BLaER1 (cell line): ENCODE measurements around the gene RRP12.
"Not testable (repeated sequence)": the region's sequence is repeated elsewhere in the genome, so short reads cannot be mapped to it uniquely, and the experiment has no call there.

Experiments used
- H3K27ac ChIP-seq: shearing (Covaris generic); formaldehyde crosslinking; 2 replicates; pipeline ENCODE4 v1.8.1; 2022
- H3K27me3 ChIP-seq: shearing (Covaris generic); formaldehyde crosslinking; 2 replicates; pipeline ENCODE4 v1.8.1; 2022
- H3K36me3 ChIP-seq: shearing (Covaris generic); formaldehyde crosslinking; 2 replicates; pipeline ENCODE4 v1.8.1; 2022
- H3K4me1 ChIP-seq: shearing (Covaris generic); formaldehyde crosslinking; 2 replicates; pipeline ENCODE4 v1.8.1; 2022
- H3K4me2 ChIP-seq: shearing (Covaris generic); formaldehyde crosslinking; 2 replicates; pipeline ENCODE4 v1.8.1; 2022
- H3K4me3 ChIP-seq: shearing (Covaris generic); formaldehyde crosslinking; 2 replicates; pipeline ENCODE4 v1.8.1; 2022
- H3K9ac ChIP-seq: shearing (Covaris generic); formaldehyde crosslinking; 2 replicates; pipeline ENCODE4 v1.8.1; 2022
- H3K9me3 ChIP-seq: shearing (Covaris generic); formaldehyde crosslinking; 2 replicates; pipeline ENCODE4 v1.8.1; 2022
- H4K20me1 ChIP-seq: shearing (Covaris generic); formaldehyde crosslinking; 2 replicates; pipeline ENCODE4 v1.8.1; 2022
- Cebpa-rat ChIP-seq: shearing (Covaris generic); IDR thresholded peaks from 2 replicates; pipeline ENCODE4 v1.8.1; 2022

RRP12 gene

DNA sequence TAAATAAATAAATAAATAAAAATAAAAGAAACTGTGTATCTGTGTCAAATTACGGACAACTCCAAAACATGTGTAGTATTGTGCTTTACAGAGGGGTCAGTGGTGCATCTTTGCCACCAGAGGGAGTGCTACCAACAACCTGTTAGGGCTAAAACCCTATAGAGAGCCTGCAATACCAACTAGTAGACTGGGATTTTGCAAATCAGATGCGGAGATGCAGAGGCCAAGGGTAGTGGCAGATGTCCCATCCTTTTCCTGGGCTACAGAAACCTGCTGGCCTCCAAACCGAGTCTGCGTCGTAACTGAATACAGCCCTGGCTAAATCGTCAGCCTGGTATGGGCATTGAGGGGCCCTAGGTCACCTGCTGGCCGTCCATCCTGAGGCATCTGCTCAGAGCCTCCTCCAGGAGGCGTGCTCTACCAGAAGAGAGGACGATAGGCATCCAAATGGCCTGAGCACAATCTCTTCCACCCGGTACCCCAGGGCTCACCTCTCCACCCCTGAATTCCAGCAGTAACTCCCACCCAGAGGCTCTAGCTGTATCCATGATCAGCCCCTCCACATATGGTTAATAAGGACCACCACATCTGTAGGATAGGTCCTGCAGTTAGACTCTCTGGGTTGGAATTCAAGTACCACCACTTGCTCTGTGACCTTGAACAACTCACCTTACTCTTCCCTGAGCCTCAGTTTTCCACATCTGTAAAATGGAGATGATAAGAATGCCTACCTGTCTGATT is 6.2 kb upstream of the RRP12 start:
- Histone ChIP-seq H3K27me3 (no peaks in the 10 kb centered on the region), H4K20me1 (no peaks in the 10 kb centered on the region), H3K4me2 (peak overlapping the region; percentile 54), H3K9ac (peak overlapping the region; percentile 58; the same call in 1 of the 2 replicates), H3K4me3 (no peak overlapping the region), H3K9me3 (no peaks in the 10 kb centered on the region), H3K4me1 (peaks cover 23% of the 10 kb centered on the region), H3K36me3 (no peaks in the 10 kb centered on the region), H3K27ac (peak overlapping the region; percentile 66)
- TF ChIP-seq Cebpa-rat, result no peak

DNA sequence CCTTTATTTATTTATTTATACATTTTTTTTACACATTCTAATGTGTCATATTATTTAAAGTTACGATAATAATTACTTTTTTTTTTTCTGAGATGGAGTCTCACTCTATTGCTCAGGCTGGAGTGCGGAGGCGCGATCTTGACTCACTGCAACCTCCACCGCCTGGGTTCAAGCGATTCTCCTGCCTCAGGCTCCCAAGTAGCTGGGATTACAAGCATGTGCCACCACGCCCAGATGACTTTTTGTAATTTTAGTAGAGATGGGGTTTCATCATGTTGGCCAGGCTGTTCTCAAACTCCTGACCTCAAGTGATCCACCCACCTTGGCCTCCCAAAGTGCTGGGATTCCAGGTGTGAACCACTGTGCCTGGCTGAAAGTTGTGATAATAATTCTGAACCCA is 5.3 kb upstream of the RRP12 start:
- H3K36me3 ChIP-seq, H3K9me3 ChIP-seq, H3K4me3 ChIP-seq, H4K20me1 ChIP-seq, H3K27me3 ChIP-seq: not testable (repeated sequence)
- Histone ChIP-seq H3K9ac (peak overlapping the region; percentile 58; the same call in 1 of the 2 replicates), H3K27ac (peak overlapping the region; percentile 66), H3K4me1 (peaks cover 27% of the 10 kb centered on the region), H3K4me2 (peak overlapping the region; percentile 54)

- H3K4me1 ChIP-seq, result peaks cover 29% of the 10 kb centered on the region
- no peak overlapping the region for H3K4me3 ChIP-seq
- no peaks in the 10 kb centered on the region for H3K9me3 ChIP-seq
- peak overlapping the region; percentile 66 for H3K27ac ChIP-seq
- H3K36me3 ChIP-seq, result no peaks in the 10 kb centered on the region
- H3K4me2 ChIP-seq, result peak overlapping the region; percentile 54
- no peaks in the 10 kb centered on the region for H3K27me3 ChIP-seq
- H3K9ac ChIP-seq, result 0 out of 2 replicates have a peak overlapping the region, but pooled peaks have one; percentile 58
- no peak for TF ChIP-seq Cebpa-rat
- H4K20me1 ChIP-seq, result no peaks in the 10 kb centered on the region
Observed at GRCh38 chr10:97406064-97406463, 4.9 kb upstream of the RRP12 start.

DNA sequence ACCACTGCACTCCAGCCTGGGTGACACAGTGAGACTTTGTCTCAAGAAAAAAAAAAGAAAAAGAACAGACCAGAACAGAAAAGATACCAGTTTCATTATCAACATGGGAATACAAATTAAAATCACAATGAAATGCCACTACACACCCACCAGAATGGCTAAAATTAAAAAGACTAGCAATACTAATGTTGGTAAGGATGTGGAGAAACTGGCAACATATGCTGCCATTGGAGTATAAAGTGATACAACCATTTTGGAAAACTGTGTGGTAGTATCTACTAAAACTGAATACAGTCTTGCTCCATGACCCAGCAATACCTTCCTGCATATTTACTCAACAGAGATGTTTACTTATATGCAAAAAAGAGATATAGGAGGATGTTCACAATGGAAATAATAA is 2.9 kb upstream of the RRP12 start:
- Histone ChIP-seq H3K27me3 (no peaks in the 10 kb centered on the region), H3K9ac (no peak overlapping the region), H3K36me3 (peaks cover under 1% of the 10 kb centered on the region; the same call in 1 of the 2 replicates), H3K27ac (no peak overlapping the region), H4K20me1 (no peaks in the 10 kb centered on the region), H3K4me1 (peaks cover 45% of the 10 kb centered on the region), H3K9me3 (no peaks in the 10 kb centered on the region), H3K4me3 (no peak overlapping the region), H3K4me2 (no peak overlapping the region)
- no peak for TF ChIP-seq Cebpa-rat

DNA sequence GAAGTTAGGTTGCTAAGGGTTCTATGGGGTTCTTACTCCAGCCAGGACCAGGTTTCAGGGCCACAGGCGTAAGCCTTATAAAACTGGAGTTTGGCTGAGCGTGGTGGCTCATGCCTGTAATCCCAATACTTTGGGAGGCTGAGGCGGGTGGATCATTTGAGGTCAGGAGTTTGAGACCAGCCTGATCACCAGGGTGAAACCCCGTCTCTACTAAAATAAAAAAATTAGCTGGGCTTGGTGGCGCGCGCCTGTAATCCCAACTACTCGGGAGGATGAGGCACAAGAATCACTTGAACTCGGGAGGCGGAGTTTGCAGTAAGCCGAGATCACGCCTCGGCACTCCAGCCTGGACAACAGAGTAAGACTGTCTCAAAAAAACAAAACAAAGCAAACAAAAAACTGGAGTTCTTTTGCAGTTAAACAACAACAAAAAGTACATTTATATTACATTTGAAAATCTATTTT is 347 bp upstream of the RRP12 start:
- TF ChIP-seq Cebpa-rat, result no peak
- H3K27ac ChIP-seq, result no peak overlapping the region
- no peak overlapping the region for H3K9ac ChIP-seq
- peaks cover 33% of the 10 kb centered on the region for H3K4me1 ChIP-seq
- H3K36me3 ChIP-seq, result peaks cover 19% of the 10 kb centered on the region
- H3K4me2 ChIP-seq, result peak overlapping the region; percentile 95
- no peaks in the 10 kb centered on the region for H3K27me3 ChIP-seq
- H3K9me3 ChIP-seq, result no peaks in the 10 kb centered on the region
- peak overlapping the region; percentile 82 for H3K4me3 ChIP-seq
- no peaks in the 10 kb centered on the region for H4K20me1 ChIP-seq

GRCh38 chr10:97399843-97400545 is 1.1 kb downstream of the RRP12 start:
- H3K9me3 ChIP-seq, result no peaks in the 10 kb centered on the region
- TF ChIP-seq Cebpa-rat, result no peak
- H3K27ac ChIP-seq, result peak overlapping the region; percentile 59
- no peaks in the 10 kb centered on the region for H4K20me1 ChIP-seq
- H3K9ac ChIP-seq, result peak overlapping the region; percentile 74
- peak overlapping the region; percentile 82 for H3K4me3 ChIP-seq
- H3K27me3 ChIP-seq, result no peaks in the 10 kb centered on the region
- H3K36me3 ChIP-seq, result peaks cover 34% of the 10 kb centered on the region
- H3K4me1 ChIP-seq, result peaks cover 22% of the 10 kb centered on the region
- peak overlapping the region; percentile 95 for H3K4me2 ChIP-seq

- Histone ChIP-seq H4K20me1 (no peaks in the 10 kb centered on the region), H3K4me2 (no peak overlapping the region), H3K4me1 (peaks cover 20% of the 10 kb centered on the region), H3K4me3 (no peak overlapping the region), H3K36me3 (peaks cover 74% of the 10 kb centered on the region), H3K9ac (no peak overlapping the region), H3K27me3 (no peaks in the 10 kb centered on the region), H3K9me3 (no peaks in the 10 kb centered on the region), H3K27ac (no peak overlapping the region)
- TF ChIP-seq Cebpa-rat, result no peak
Observed at GRCh38 chr10:97396056-97396455, 5.1 kb downstream of the RRP12 start.

DNA sequence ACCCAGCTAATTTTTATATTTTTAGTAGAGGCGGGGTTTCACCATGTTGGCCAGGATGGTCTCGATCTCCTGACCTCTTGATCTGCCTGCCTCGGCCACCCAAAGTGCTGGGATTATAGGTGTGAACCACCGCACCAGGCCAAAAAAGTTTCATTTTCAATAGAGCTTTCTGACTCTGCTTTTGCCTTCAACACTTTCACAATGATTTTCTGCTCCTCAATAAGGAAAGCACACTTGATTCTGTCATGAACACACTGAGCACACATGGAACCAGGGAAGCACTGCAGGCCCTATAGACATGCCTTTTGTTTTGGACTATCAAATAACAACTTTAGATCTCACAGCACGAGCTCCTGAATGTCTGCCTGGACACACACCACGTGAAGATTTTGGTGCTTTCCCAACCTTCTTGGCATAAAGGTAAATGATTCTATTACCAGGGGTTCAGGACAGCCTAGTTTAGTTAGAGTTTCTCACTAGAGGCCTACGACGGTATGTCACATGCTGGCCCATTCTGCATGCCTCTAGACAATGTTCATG is 8.0 kb downstream of the RRP12 start:
- Histone ChIP-seq H3K36me3 (peaks cover 96% of the 10 kb centered on the region), H3K27ac (no peak overlapping the region), H3K27me3 (no peaks in the 10 kb centered on the region), H3K4me1 (0 out of 2 replicates have a peak, but pooled peaks cover 4% of the 10 kb centered on the region), H3K9me3 (no peaks in the 10 kb centered on the region), H3K4me3 (no peak overlapping the region), H4K20me1 (no peaks in the 10 kb centered on the region), H3K9ac (no peak overlapping the region), H3K4me2 (no peak overlapping the region)
- TF ChIP-seq Cebpa-rat, result no peak

DNA sequence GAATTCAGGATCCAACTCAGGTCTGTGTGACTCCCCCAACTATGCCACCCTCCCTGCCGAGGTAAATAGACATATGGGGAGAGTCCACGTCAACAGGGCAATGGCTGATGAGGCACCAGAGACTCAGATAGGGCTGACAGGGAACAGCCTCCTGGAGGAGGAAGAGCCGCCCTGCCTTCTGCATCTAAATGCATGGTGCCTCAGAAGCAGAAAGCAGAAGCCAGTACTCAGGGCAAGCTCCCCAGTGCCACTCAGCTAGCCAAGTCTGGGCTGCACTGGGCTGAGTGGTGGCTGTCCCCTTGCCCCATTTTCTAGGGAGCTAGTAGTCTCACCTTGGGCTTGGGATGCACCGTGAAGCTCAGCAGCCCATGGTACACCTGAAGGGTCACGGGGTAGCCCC is 11.0 kb downstream of the RRP12 start:
- peaks cover 99% of the 10 kb centered on the region for H3K36me3 ChIP-seq

GRCh38 chr10:97388152-97388551 is 13.0 kb downstream of the RRP12 start:
- Histone ChIP-seq H4K20me1 (no peaks in the 10 kb centered on the region), H3K36me3 (peaks cover 99% of the 10 kb centered on the region), H3K4me2 (no peak overlapping the region), H3K9ac (no peak overlapping the region), H3K27me3 (no peaks in the 10 kb centered on the region), H3K4me1 (0 out of 2 replicates have a peak, but pooled peaks cover 4% of the 10 kb centered on the region), H3K9me3 (no peaks in the 10 kb centered on the region), H3K27ac (no peak overlapping the region), H3K4me3 (no peak overlapping the region)
- no peak for TF ChIP-seq Cebpa-rat

More for the DNA sequence above, 11.0 kb downstream of the RRP12 start:
- H3K4me2 ChIP-seq, result no peak overlapping the region
- TF ChIP-seq Cebpa-rat, result no peak
- H3K27me3 ChIP-seq, result no peaks in the 10 kb centered on the region
- H4K20me1 ChIP-seq, result no peaks in the 10 kb centered on the region
- H3K4me1 ChIP-seq, result 0 out of 2 replicates have a peak, but pooled peaks cover 4% of the 10 kb centered on the region
- no peak overlapping the region for H3K4me3 ChIP-seq
- no peak overlapping the region for H3K9ac ChIP-seq
- no peak overlapping the region for H3K27ac ChIP-seq
- H3K9me3 ChIP-seq, result no peaks in the 10 kb centered on the region
